ENCODE results near the gene ABCC11. TPM values are rescaled to one million over a fixed set of nuclear protein-coding genes. Genes with fewer than 3 reads are reported as not detected.

Gene ABCC11
- total RNA-seq, 2 donors from 2014 or later: 0.70 TPM; not detected in 1

GRCh38 chr16:48180868-48181480 lies 66.4 kb downstream of the ABCC11 start:
- TF ChIP-seq CTCF (conservative IDR thresholded peaks at IDR 0.05): no peak
- no peak overlapping the region for H3K9ac ChIP-seq (ENCODE audit: extremely low read depth, low read length, poor library complexity, severe bottlenecking)

GRCh38 chr16:48176635-48177408 lies 70.5 kb downstream of the ABCC11 start:
- no peak overlapping the region for H3K27ac ChIP-seq (ENCODE audit: low read depth, low read length)
- H3K27me3 ChIP-seq (ENCODE audit: control insufficient read depth, insufficient read depth, low read length, poor library complexity, severe bottlenecking): no peaks in the 10 kb centered on the region
- 91 to 97% methylated on average over 12 to 20 of the region's 20 CpGs for WGBS, 2 experiments (ENCODE audit: insufficient coverage in 1 of 2, insufficient read length in 1 of 2)
- Mint-ChIP-seq H3K27ac (no peak overlapping the region), H3K27me3 (ENCODE audit: insufficient read depth) (no peaks in the 10 kb centered on the region), H3K4me3 (no peak overlapping the region), H3K9me3 (no peaks in the 10 kb centered on the region), H3K4me1 (peaks cover 4% of the 10 kb centered on the region), H3K36me3 (ENCODE audit: low read depth) (no peaks in the 10 kb centered on the region)
- no peak for TF ChIP-seq CTCF (conservative IDR thresholded peaks at IDR 0.05)
- H3K4me1 ChIP-seq (ENCODE audit: control insufficient read depth, insufficient read depth, low read length): no peaks in the 10 kb centered on the region
- no peak for DNase-seq
- H3K9me3 ChIP-seq (ENCODE audit: control insufficient read depth, low read length): no peaks in the 10 kb centered on the region
- no peak overlapping the region for H3K4me3 ChIP-seq (ENCODE audit: low read length)
- no peak overlapping the region for H3K9ac ChIP-seq (ENCODE audit: extremely low read depth, low read length, poor library complexity, severe bottlenecking)
- no peaks in the 10 kb centered on the region for H3K36me3 ChIP-seq (ENCODE audit: control insufficient read depth, insufficient read depth, low read length)

More at GRCh38 chr16:48180868-48181480, 66.4 kb downstream of the ABCC11 start:
- H3K36me3 ChIP-seq (ENCODE audit: control insufficient read depth, insufficient read depth, low read length): no peaks in the 10 kb centered on the region
- no peaks in the 10 kb centered on the region for H3K4me1 ChIP-seq (ENCODE audit: control insufficient read depth, insufficient read depth, low read length)
- 87 to 98% methylated on average over 7 to 9 of the region's 9 CpGs for WGBS, 2 experiments (ENCODE audit: insufficient coverage in 1 of 2, insufficient read length in 1 of 2)
- H3K9me3 ChIP-seq (ENCODE audit: control insufficient read depth, low read length): no peaks in the 10 kb centered on the region
- H3K27ac ChIP-seq (ENCODE audit: low read depth, low read length): no peak overlapping the region
- no peak overlapping the region for H3K4me3 ChIP-seq (ENCODE audit: low read length)
- Mint-ChIP-seq H3K9me3 (no peaks in the 10 kb centered on the region), H3K36me3 (ENCODE audit: low read depth) (no peaks in the 10 kb centered on the region), H3K4me3 (no peak overlapping the region), H3K27me3 (ENCODE audit: insufficient read depth) (no peaks in the 10 kb centered on the region), H3K4me1 (peaks cover 4% of the 10 kb centered on the region), H3K27ac (no peak overlapping the region)
- H3K27me3 ChIP-seq (ENCODE audit: control insufficient read depth, insufficient read depth, low read length, poor library complexity, severe bottlenecking): no peaks in the 10 kb centered on the region
- DNase-seq: no peak

- whole genome bisulfite sequencing, 2 experiments (ENCODE audit: insufficient coverage in 1 of 2, insufficient read length in 1 of 2): 74% methylated on average over 1 of the region's 1 CpG; no CpG with 5 or more reads in 1 of the 2 experiments
- no peaks in the 10 kb centered on the region for H3K27me3 ChIP-seq (ENCODE audit: control insufficient read depth, insufficient read depth, low read length, poor library complexity, severe bottlenecking)
- no peaks in the 10 kb centered on the region for H3K9me3 ChIP-seq (ENCODE audit: control insufficient read depth, low read length)
- Mint-ChIP-seq H3K9me3 (no peaks in the 10 kb centered on the region), H3K27ac (no peak overlapping the region), H3K36me3 (ENCODE audit: low read depth) (no peaks in the 10 kb centered on the region), H3K4me1 (peaks cover 4% of the 10 kb centered on the region), H3K27me3 (ENCODE audit: insufficient read depth) (no peaks in the 10 kb centered on the region), H3K4me3 (no peak overlapping the region)
- H3K9ac ChIP-seq (ENCODE audit: extremely low read depth, low read length, poor library complexity, severe bottlenecking): no peak overlapping the region
- no peak for TF ChIP-seq CTCF (conservative IDR thresholded peaks at IDR 0.05)
- no peak for DNase-seq
- no peaks in the 10 kb centered on the region for H3K4me1 ChIP-seq (ENCODE audit: control insufficient read depth, insufficient read depth, low read length)
- no peak overlapping the region for H3K4me3 ChIP-seq (ENCODE audit: low read length)
- H3K27ac ChIP-seq (ENCODE audit: low read depth, low read length): no peak overlapping the region
- no peaks in the 10 kb centered on the region for H3K36me3 ChIP-seq (ENCODE audit: control insufficient read depth, insufficient read depth, low read length)
Measured at GRCh38 chr16:48173889-48174288, 73.5 kb downstream of the ABCC11 start.

All from endodermal cell (in vitro differentiated cells).